Fibroblast of skin of left quadriceps (primary cell): ENCODE measurements around the gene GAP43.

Source experiments
- DNase-seq, 2 experiments: peaks; one replicate each; pipeline ENCODE4 v3.0.0-alpha.2; 2013; ENCODE audit warnings: low read depth in 2 of 2

The GAP43 gene, protein sequence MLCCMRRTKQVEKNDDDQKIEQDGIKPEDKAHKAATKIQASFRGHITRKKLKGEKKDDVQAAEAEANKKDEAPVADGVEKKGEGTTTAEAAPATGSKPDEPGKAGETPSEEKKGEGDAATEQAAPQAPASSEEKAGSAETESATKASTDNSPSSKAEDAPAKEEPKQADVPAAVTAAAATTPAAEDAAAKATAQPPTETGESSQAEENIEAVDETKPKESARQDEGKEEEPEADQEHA

DNA sequence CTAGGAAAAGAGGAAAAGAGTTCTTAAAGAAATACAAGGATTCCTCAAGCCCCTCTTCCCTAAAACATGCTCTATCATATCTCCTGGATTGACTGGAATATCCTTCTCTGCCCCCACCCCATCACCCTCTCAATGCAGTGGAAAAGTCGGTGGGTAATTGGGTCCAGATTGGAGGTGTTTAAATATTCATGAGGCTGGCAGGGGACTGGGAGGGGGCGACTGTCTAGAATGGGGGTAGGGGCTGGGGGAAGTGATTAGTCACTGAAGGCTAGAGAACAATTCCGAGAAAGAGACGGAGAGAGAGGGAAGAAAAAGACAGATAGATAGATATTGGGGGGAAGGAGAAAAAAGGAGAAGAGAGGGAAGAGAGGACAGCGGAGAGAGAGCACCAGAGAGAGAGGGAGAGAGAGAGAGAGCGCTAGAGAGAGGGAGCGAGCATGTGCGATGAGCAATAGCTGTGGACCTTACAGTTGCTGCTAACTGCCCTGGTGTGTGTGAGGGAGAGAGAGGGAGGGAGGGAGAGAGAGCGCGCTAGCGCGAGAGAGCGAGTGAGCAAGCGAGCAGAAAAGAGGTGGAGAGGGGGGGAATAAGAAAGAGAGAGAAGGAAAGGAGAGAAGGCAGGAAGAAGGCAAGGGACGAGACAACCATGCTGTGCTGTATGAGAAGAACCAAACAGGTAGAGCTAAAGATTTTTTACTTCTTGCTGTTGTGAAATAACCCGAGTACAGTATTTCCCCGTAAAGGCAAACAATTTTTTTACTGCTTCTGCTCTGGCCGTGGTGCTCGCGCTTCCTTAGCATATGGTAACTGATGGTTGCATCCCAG, at the start of gene GAP43:
TSS of gene GAP43 (plus strand) at position 467 of the 825 bp plus-strand sequence. CDS start at position 647, 180 bp downstream.
- peak; percentile 64 to 69 for DNase-seq

DNA sequence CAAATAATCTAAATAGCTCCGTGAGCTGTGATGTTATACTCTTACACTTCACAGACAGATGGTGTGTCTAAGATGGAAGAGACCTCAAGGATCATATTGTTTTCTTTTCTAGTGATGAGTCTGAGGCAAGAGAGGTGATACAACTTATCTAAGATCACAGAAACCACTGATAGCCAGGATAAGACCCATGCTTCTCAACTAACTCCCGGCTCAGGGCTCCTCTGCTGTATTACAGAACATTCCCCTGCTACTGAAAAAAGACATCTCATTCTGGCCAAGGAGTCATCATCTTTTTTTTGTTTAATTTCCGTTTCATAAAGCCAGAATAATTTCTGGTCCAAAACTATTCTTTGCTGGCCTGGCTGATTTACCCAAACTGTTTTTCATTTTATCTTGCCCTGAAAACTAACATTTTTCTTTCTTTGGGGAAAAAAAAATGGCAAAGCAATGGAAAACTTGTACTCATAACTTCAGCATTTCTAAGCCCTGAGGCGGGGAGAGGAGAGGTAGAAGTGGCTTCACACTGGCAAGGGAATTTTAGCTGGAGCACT, 46.9 kb upstream of the GAP43 start:
- DNase-seq, result no peak

DNA sequence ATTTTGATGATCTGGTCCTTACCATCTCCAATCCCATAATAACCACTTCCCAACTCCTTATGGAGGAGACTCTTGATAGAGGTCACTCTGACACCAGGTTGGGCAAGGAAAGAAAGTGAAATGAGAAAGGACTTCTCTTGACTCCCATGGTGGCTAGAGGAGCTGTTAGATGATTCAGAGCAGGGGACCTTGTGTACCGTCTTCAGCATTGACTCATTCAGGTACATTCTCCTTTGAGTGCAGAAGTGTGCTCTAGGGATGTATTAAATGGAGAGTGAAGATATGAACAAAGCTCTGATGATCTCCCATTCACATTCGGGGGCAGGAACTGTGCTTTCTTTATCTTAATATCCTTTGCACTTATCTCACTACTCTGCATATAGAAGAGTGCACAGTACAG, 46.3 kb upstream of the GAP43 start:
- no peak for DNase-seq

DNA sequence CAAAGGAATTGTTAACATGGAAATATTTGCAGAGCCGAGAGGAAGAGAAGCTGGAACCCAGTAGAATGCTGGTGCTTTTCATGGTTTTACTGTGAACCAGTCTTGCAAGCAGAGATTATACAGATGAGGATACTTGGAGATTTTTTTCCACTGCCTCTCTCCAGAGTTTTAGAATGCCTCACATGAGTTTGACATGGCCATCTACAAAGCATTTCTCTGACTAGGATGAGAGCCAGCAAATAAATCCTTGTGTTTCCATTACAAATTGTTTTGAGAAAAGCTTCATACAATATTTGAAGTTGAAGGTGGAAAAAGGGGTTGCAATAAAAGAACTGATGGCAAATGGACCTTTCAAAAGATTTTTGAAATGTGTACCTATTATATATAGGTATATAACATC, 45.0 kb upstream of the GAP43 start:
- DNase-seq, result no peak

DNA sequence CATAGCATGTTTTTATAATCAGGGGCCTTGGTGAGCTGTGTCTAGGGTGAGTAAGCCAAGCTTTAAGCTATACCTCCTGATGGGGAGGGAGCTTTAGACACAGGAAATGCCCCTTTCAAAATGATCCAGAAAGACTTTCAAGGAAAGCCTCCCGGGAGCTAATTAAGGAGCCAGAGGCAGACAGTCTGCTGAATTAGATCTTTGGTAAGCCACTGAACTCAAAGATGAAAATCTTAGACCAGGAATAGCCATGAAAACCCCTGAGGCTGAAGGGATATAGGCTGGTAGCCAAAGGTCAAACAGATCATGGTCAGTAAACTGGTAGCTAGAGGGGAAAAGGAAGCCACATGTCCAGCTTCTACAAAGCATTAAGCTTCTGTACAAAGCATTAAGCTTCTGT, 42.7 kb upstream of the GAP43 start:
- DNase-seq, result no peak

DNA sequence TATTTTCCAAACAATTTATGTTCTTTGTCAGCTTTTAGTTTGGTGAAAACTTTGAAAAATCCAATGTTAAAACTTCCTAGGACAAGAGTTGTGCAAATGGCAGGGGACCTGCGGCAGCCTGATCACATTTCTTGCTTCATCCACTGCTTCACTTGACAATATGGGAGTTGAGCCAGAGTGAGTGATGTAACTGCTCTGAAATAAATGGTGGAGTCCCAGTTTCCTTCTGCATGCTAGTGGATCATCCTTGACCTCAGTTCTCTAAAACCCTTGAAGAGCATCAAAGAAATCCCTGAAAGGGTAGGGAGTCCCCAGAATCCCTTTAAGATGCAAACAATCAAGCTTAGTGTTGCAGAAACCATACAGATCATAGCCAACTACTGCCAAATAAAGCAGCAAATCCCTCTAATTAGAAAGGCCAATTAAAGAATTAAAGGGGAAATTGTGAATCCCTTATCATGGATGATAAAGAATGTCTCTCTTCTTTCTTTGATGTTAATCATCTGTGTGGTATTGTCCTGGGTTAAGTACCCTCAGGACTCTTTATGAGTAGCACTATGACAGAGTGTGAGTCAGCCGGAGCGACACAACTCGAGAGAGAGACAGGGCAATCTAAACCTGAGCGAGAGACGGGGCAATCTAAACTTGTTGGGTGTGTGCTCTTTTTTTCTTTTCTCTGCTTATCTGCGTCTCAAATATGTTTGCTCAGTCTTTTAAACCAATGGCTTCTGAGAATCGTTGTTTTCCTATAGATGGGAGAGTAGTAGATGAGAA, 41.8 kb upstream of the GAP43 start:
- peak; percentile 13 to 17 for DNase-seq

DNA sequence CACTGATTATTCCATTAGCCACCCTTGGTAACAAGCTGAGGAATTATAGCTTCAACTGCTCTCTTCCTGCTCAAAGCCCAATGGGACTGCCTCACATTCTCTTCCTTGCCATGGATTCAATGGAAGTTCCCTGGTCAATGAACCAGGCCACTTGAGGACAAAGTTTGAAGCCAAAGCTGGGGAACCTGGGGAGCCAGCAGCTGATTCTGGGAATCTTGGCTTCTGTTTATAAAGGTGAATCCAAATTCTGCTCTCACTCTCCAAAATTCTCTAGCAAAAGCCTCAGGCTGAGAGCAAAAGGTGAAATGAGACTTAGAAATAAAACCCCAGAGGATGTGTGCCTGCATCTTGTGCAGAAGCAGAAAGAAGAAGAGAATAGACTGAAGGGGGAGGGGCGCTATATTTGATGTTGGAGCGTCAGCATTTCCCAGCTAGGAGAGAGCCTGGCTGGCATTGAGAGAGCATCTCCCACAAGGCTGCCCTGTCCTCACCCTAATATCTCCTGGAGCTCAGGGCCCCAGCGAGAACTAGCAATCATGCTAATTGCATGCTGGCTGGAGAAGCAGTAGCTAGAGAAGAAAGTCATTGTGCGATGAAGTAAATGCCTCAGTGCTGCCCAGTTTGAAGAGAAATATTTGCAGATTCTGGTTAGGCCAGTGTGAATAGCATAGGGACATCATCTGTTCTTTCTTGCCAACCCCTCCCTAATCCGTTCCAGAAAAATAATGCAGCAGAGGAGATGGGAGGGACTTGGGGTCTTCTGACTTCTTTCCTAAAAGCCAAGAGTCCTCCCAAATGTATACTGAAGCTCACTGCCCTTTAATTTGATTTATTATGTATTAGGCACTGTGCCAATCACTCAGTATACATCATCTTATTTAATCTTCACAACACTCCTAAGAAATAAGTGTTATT, 34.9 kb upstream of the GAP43 start:
- DNase-seq, result no peak

DNA sequence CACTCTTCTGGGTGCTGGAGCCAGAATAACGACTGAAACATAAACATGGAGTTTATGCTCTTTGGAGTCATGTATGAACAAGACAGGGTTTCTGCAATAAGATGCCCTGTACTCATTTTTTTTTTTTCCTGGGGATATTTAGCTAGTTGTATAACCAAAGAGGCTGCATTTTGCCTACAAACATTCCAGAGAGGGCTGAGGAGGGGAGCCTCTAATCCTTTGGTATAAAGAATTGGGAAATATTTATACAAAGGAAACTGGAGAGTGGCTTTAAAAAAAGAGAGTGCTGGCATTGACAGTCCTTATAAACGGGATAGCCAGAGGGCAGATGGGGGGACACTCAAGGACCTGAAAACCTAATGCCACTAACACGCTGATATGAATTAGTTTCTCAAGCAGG, 32.4 kb upstream of the GAP43 start:
- no peak for DNase-seq

DNA sequence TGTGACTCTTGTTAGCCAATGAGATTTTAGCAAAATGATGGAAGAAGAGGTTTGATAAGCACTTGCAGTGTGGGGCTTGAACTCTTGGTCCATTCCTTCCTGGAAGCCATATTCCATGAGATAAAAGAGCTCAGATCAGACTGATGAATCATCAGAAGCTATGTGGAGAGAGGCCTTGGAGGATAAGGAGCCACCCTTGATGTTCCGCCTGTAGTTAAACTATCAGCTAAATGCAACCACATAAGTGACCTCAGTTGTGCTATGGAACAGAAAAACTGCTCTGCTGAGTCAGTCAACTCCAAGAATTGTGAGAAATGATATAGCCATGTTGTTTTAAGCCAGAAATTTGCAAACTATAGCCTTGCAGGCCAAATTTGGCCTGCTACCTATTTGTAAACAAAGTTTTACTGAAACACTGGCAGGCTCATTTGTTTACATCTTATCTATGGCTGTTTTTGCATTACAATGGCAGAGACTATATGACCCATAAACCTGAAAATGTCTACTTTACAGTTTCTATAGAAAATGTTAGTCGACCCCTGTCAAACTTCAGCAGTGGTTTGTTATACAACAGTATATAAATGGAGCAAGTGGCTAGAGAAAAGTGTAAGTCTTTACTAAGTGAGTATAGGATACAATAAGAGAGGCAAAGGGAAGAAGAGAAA, 27.6 kb upstream of the GAP43 start:
- no peak for DNase-seq

DNA sequence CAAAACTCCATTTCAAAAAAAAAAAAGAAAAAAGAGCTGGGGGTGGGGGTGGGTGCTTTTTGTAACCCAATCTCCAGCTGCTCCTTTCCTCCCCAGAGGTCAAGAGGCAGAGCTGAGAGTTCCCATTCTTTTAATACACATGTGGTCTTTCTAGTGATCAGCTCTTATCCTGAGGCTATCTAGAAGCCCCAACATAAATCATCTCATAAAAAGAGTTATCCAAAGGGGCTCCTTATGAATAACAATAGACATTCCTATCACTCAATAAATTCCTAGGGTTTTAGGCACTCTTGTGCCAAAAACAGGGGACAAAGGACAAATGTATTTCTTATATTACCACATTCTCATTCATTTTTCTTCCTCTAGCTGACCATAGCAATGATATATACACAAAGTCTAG, 25.1 kb upstream of the GAP43 start:
- no peak for DNase-seq

DNA sequence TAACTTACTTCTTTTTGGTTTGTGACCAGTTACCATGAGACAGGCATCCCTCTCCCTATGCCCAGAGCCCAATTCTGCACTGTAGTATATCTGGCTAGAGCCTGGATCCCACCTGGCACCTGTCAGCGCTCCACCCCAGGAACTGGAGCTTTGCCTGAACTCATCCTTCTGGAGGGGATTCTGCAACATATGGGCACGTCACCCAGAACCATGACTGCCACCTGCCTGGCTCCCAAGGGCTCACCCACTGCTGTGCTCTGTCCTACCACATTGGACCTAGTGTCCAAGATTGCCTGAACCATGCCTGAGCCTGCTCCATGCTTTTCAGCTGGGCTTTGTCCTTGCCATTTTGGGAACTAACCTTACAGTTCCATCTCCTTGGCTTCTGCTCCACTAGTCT, 21.1 kb upstream of the GAP43 start:
- DNase-seq, result no peak

DNA sequence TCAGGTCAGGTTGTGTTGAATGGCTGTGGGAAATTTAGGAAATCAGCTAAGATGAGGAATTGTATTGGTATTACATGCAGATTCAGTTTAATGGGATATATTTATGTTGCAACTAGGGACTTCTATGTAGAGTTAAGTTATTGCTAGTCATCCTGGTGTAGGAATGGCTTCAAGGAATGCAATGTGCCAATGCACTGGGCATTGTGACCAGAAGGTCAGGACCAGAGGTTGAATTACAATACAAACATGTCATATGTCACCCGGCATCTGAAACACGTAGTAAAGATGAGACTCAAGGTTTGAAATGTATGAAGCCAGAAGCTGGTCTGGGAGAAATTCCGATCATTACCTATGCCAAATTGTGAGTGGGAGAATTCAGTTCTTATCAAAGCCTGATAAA, 11.7 kb upstream of the GAP43 start:
- DNase-seq, result no peak

DNA sequence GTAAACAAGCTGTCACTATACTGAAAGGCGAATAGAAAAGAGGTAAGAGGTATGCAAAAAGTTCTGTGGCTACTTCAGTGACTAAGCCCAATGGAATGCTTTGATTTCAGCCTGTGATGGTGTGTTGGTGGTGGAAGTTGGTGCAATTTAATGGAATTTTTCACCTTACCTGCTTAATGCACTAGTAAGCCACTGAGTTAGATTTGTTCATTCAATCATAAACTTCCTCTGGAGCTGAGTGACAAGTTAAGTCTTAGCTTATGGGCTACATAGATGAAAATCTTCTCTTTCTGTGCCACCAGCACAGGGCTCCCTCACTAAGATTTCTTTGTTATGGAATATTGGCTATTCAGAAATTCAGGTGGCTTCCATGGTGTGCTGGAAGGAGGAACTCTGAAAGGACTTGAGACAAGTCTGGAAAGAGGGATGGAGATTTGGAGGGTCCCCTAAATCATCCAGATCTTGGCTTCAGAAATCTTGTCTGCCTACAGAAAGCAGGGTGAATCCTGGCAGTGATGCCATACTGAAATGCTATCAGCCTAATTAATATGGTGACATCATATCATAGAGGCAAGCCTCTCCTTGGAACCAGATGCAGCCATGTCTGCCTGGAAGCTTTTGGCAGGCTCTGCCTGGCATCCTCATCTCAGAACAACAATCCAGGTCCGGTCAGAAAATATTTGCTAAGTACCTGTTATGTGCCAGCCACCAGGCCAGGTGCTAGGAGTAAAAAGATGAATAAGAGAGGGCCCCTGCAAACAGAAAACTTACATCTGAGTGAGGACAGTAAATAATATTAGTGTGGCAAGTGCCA, 8.1 kb upstream of the GAP43 start:
- DNase-seq, result no peak

DNA sequence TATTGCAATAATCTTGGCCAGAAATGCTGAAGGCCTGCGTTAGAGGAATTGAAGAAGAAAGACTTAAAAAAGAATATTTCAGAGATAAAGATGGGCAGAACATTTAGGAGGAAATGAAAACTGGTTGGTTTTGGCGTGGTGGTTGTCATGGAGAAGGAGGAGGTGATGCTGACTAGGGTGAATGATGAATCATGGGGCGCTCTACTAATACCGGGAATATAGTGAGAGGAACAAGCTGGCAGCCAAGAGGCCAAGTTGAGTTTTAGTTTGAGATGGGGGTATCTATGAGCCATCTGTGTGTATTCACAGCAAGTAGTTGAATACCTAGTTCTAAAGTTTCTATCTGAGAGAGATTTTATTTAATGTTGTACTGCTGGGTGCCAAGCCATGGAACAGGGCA, 6.8 kb upstream of the GAP43 start:
- no peak for DNase-seq

DNA sequence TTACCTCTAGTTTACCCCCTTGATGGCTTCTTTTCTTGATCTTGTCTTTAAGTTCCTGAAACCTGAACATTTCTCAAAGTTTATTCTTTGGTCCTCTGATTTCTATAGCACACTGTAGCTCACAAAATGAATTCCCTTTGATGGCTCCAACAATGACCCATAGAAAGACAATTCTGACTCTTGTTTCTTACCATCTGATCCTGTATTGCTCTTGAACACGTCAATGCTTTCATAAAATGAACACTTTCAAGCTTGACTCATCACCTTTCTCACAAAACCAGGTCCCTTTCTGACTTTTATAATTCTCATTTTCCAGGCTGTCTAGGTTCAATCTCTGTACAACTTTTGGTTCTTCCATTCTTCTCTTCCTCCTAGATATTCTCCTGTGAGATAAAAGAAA, 5.7 kb upstream of the GAP43 start:
- DNase-seq, result no peak

DNA sequence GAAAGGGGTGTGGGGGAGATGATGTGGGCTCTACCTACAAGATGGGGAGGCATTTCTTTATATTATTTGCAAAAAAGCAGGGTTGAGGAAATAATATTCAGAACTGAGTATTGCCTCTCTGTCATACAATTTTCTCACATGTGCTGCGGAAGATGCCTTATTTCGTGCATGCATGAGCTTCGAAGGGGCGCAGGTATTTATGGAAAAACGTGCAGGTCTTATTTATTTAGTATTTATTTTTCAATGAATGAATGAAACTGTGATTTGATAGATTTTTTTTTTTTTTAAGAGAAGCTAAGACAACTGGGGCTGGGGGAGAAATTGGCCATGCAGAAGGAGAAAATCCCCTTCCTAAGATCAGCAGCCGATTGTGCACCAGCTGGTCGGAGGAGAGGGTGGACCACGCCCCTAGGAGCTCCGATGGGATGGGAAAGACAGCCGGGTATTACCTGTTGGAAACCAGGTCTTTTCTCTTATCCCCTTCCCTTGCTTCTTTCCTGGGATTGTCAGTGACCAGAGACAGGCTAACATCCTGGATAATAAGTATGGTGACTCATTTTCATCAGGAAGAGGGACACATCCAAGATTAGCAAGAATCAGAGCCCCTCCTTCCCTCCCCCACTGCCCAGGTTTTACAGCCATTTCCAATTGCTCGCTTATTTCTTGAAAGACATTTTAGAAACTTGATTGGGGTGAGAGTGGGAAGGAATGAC, 875 bp downstream of the GAP43 start:
- no peak for DNase-seq

DNA sequence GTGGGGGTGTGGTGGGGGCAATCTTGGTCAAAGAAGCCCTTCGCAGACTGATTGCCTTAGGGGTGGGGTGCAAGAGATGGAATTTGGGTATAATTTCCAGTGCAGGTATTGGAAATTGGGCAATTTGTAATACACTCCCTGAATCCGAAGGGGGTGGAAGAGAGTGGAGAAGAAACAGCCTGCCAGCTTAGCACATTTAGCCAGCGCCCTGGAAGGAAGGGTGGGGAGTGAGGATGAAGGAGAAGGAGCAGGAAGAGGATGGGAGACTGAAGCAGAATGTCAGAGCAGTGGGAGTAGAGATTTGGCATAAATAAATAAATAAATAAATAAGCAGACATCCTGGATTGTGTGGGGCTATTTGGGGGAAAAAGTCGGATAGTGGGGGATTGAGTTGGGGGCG, 1.6 kb downstream of the GAP43 start:
- no peak for DNase-seq

DNA sequence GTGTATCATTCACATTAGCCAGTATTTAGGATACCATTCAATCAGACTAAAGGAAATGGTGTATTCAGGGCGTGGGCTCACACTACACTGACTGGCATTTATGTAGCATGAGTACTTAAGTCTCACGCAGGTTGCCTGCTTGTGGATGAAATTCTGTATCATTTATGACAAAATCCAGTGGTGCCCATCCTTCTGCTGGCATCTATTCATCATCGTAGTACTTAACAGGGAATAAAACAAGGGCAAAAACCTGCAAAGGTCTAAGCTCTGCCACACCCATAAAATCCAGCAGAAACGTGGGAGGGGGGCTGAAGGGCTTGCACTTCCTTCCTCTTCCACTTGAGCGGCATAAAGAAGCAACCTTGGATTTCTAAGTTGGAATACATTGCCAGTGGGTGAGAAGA, 2.7 kb downstream of the GAP43 start:
- no peak for DNase-seq

DNA sequence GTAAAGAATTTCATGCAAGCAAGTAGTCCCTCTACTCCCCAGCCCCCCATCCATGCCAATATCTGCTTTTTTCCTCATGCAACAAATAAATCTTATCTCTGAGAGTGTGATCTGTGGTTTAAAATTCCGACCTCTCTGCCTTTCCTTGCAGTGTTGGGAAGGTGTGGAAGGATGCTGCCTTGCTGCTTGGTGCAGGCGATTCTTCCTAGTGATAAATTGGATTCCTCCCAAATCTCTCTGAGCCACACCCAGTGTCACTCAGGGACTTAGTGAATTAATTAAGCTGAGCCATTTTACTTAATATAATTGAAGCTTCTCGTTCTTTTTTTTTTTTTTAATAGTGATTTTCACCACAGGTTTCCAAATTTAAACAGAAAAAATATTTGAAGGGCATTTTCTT, 3.4 kb downstream of the GAP43 start:
- DNase-seq, result no peak
